Measurements from ENCODE around the gene CD226. TPM values are rescaled to one million over a fixed set of nuclear protein-coding genes. Genes with fewer than 3 reads are reported as not detected.
A peak's percentile ranks its signal among the peaks of the same experiment; 100 is the strongest.
"Not testable (repeated sequence)": the region's sequence is repeated elsewhere in the genome, so short reads cannot be mapped to it uniquely, and the experiment has no call there.

Gene CD226
- polyA plus RNA-seq, 2 donors, result 0.10 to 0.15 TPM

DNA sequence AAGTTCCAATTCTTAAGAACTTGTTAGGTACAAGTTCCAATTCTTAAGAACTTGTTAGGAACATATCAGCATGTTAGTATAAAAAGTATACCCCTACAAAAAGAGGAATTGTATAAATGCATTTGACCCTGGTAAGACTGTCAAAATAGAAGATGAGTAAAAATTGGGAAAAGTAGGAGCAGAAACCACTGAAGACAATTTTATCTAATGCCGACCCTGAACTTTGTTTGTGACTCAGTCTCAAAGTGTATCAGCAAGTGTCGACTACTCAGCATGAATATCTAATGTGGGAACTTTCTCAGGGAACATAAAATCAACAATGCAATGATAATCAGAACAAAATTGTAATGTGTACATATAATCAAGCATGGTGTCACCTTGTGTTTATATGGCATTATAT, 583 bp upstream of the CD226 start:
- Histone ChIP-seq H3K9me3 (ENCODE audit: control insufficient read depth in 2 of 2, insufficient read depth in 1 of 2, low read depth in 1 of 2, low read length in 1 of 2) (no peaks in the 10 kb centered on the region), H3K27me3 (ENCODE audit: control insufficient read depth in 1 of 2, insufficient read depth in 2 of 2, low read length in 2 of 2) (no peaks in the 10 kb centered on the region), H3K4me1 (ENCODE audit: control insufficient read depth in 2 of 2, insufficient read depth in 2 of 2, low read length in 1 of 2) (peaks cover 0 to 2% of the 10 kb centered on the region in 2 donors), H3K27ac (ENCODE audit: low read depth in 2 of 2, low read length in 1 of 2) (no peak overlapping the region), H3K4me3 (ENCODE audit: low read depth in 1 of 2, low read length in 2 of 2) (no peak overlapping the region), H3K36me3 (ENCODE audit: control insufficient read depth in 2 of 2, insufficient read depth in 2 of 2, low read length in 1 of 2) (no peaks in the 10 kb centered on the region)
- WGBS, 2 donors, result 65 to 86% methylated on average over 2 of the region's 2 CpGs

DNA sequence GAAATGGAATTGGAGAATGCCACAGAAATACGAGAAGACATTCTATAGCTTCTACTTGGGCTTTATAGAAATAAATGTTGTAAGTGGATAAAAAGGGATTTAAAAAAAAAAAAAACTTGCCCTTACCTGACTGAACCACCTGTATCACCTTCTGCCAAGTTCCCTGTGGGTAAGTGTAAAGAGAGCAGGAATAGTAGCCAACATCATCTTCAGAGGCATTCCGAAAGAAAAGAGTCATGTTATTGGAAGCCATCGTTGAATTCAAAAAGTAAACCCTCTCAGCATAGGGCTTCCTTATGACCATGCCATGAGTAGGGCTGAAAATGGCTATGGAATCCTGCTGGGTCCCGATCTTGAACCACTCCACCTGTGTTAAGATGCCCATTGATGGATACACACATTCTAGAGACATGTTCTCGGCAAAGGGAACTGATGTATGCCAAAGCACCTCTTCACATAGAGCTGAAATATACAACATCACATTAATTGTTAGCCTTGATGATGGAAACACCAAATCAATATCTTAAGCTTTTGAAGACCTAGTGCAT, 991 bp downstream of the CD226 start:
- no peaks in the 10 kb centered on the region for H3K36me3 ChIP-seq (ENCODE audit: control insufficient read depth in 2 of 2, insufficient read depth in 2 of 2, low read length in 1 of 2)
- no peak overlapping the region for H3K27ac ChIP-seq (ENCODE audit: low read depth in 2 of 2, low read length in 1 of 2)
- H3K9me3 ChIP-seq (ENCODE audit: control insufficient read depth in 2 of 2, insufficient read depth in 1 of 2, low read depth in 1 of 2, low read length in 1 of 2), result no peaks in the 10 kb centered on the region
- peaks cover 0 to 2% of the 10 kb centered on the region in 2 donors for H3K4me1 ChIP-seq (ENCODE audit: control insufficient read depth in 2 of 2, insufficient read depth in 2 of 2, low read length in 1 of 2)
- no peak overlapping the region for H3K4me3 ChIP-seq (ENCODE audit: low read depth in 1 of 2, low read length in 2 of 2)
- 53 to 69% methylated on average over 5 of the region's 5 CpGs for WGBS, 2 donors
- no peaks in the 10 kb centered on the region for H3K27me3 ChIP-seq (ENCODE audit: control insufficient read depth in 1 of 2, insufficient read depth in 2 of 2, low read length in 2 of 2)

DNA sequence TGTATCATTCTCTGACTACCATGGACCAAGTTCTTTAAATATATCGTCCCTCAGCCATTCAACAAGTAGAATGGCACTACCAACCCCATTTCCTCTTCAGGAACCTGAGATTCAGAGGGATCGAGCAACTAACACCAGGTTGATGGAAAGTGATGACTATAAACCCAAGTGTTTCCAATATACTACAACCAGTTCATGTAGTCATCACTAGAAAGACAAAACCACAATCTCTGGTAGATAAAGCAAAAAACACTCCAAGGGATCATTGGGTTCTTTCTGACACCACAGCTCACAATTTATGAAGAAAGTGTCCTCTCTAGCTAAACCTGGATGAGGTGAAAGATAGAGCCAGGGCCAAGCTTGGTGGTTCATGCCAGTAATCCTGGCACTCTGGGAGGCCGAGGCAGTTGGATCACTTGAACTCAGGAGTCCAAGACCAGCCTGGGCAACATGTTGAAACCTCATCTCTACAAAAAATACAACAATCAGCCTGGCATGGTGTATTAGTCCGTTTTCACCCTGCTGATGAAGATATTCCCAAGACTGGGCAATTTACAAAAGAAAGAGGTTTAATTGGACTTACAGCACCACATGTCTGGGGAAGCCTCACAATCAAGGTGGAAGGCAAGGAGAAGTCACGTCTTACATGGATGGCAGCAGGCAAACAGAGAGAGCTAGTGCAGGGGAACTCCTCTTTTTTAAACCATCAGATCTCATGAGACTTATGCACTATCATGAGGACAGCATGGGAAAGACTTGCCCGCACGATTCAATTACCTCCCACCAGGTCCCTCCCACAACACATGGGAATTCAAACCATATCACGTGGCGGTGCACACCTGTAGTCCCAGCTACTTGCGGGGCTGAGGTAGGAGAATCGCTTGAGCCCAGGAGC, 2.2 kb downstream of the CD226 start:
- no peaks in the 10 kb centered on the region for H3K9me3 ChIP-seq (ENCODE audit: control insufficient read depth in 2 of 2, insufficient read depth in 1 of 2, low read depth in 1 of 2, low read length in 1 of 2)
- 84 to 86% methylated on average over 11 of the region's 11 CpGs for WGBS, 2 donors
- no peaks in the 10 kb centered on the region for H3K27me3 ChIP-seq (ENCODE audit: control insufficient read depth in 1 of 2, insufficient read depth in 2 of 2, low read length in 2 of 2)
- H3K27ac ChIP-seq (ENCODE audit: low read depth in 2 of 2, low read length in 1 of 2), result no peak overlapping the region
- H3K4me3 ChIP-seq (ENCODE audit: low read depth in 1 of 2, low read length in 2 of 2), result peak overlapping the region in 1 of 2 donors; percentile 21
- no peaks in the 10 kb centered on the region for H3K36me3 ChIP-seq (ENCODE audit: control insufficient read depth in 2 of 2, insufficient read depth in 2 of 2, low read length in 1 of 2)
- H3K4me1 ChIP-seq (ENCODE audit: control insufficient read depth in 2 of 2, insufficient read depth in 2 of 2, low read length in 1 of 2), result peaks cover 0 to 2% of the 10 kb centered on the region in 2 donors

DNA sequence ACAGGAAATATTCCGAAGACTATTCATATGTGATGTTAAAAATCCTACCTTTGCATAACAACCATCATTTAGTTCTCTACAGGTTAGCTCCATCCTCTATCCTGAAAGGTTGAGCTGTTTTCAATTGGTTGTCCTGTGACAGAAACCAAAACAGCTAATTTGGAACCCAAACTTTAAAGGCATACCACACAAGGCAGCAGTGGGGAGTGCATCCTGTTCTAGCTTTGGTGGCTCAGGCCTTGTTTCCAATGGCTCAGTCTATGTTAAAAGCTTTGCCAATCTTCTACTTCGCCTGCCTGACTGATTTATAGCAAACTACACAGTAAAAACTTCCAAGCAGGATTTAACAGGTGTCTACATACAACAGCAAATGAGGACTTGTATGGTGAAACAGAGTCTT, 3.2 kb downstream of the CD226 start:
- H3K27me3 ChIP-seq (ENCODE audit: control insufficient read depth in 1 of 2, insufficient read depth in 2 of 2, low read length in 2 of 2), result no peaks in the 10 kb centered on the region
- 86% methylated on average over 2 of the region's 2 CpGs for WGBS, 2 donors
- no peaks in the 10 kb centered on the region for H3K9me3 ChIP-seq (ENCODE audit: control insufficient read depth in 2 of 2, insufficient read depth in 1 of 2, low read depth in 1 of 2, low read length in 1 of 2)
- no peak overlapping the region for H3K4me3 ChIP-seq (ENCODE audit: low read depth in 1 of 2, low read length in 2 of 2)
- H3K27ac ChIP-seq (ENCODE audit: low read depth in 2 of 2, low read length in 1 of 2), result no peak overlapping the region
- no peaks in the 10 kb centered on the region for H3K36me3 ChIP-seq (ENCODE audit: control insufficient read depth in 2 of 2, insufficient read depth in 2 of 2, low read length in 1 of 2)
- no peaks in the 10 kb centered on the region for H3K4me1 ChIP-seq (ENCODE audit: control insufficient read depth in 2 of 2, insufficient read depth in 2 of 2, low read length in 1 of 2)

DNA sequence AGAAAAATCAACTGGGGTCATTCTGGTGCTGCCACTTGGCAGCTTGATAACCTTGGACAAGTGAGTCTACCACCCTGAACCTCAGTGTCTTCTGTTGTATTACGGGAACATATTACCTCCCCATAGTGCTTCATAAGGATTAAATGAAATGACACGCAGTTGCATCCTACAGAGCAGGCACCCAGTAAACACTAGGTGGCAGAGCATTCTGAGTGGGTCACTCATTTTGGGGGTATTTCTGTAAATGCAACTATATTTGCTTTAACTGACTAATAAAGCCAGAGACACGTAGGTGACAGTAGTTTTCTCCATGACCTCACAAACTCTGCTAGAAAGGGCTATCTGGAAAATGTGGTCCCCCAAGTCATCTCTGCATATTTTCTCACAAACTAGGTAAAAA, 4.7 kb downstream of the CD226 start:
- H3K27ac ChIP-seq (ENCODE audit: low read depth in 2 of 2, low read length in 1 of 2), result no peak overlapping the region
- H3K4me1 ChIP-seq (ENCODE audit: control insufficient read depth in 2 of 2, insufficient read depth in 2 of 2, low read length in 1 of 2), result no peaks in the 10 kb centered on the region
- H3K9me3 ChIP-seq (ENCODE audit: control insufficient read depth in 2 of 2, insufficient read depth in 1 of 2, low read depth in 1 of 2, low read length in 1 of 2), result no peaks in the 10 kb centered on the region
- no peaks in the 10 kb centered on the region for H3K27me3 ChIP-seq (ENCODE audit: control insufficient read depth in 1 of 2, insufficient read depth in 2 of 2, low read length in 2 of 2)
- H3K4me3 ChIP-seq (ENCODE audit: low read depth in 1 of 2, low read length in 2 of 2), result no peak overlapping the region
- 88 to 90% methylated on average over 3 of the region's 3 CpGs for WGBS, 2 donors
- H3K36me3 ChIP-seq (ENCODE audit: control insufficient read depth in 2 of 2, insufficient read depth in 2 of 2, low read length in 1 of 2), result no peaks in the 10 kb centered on the region

DNA sequence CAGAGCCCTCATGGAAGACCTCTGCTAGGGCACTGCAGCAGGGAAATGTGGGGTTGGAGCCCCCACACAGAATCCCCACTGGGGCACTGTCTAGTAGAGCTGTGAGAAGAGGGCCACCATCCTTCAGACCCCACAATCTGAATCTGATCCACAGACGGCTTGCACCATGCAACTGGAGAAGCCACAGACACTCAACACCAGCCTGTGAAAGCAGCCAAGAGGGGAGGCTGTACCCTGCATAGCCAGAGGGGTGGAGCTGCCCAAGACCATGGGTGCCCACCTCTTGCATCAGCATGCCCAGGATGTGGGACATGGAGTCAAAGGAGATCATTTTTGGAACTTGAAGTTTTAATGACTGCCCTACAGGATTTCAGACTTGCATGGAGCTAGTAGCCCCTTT, 6.5 kb downstream of the CD226 start:
- H3K36me3 ChIP-seq (ENCODE audit: control insufficient read depth in 2 of 2, insufficient read depth in 2 of 2, low read length in 1 of 2), result no peaks in the 10 kb centered on the region
- WGBS, 2 donors, result 91 to 100% methylated on average over 1 of the region's 1 CpG
- H3K4me3 ChIP-seq (ENCODE audit: low read depth in 1 of 2, low read length in 2 of 2), result no peak overlapping the region
- H3K27ac ChIP-seq (ENCODE audit: low read depth in 2 of 2, low read length in 1 of 2), result no peak overlapping the region
- no peaks in the 10 kb centered on the region for H3K9me3 ChIP-seq (ENCODE audit: control insufficient read depth in 2 of 2, insufficient read depth in 1 of 2, low read depth in 1 of 2, low read length in 1 of 2)
- no peaks in the 10 kb centered on the region for H3K4me1 ChIP-seq (ENCODE audit: control insufficient read depth in 2 of 2, insufficient read depth in 2 of 2, low read length in 1 of 2)
- no peaks in the 10 kb centered on the region for H3K27me3 ChIP-seq (ENCODE audit: control insufficient read depth in 1 of 2, insufficient read depth in 2 of 2, low read length in 2 of 2)

DNA sequence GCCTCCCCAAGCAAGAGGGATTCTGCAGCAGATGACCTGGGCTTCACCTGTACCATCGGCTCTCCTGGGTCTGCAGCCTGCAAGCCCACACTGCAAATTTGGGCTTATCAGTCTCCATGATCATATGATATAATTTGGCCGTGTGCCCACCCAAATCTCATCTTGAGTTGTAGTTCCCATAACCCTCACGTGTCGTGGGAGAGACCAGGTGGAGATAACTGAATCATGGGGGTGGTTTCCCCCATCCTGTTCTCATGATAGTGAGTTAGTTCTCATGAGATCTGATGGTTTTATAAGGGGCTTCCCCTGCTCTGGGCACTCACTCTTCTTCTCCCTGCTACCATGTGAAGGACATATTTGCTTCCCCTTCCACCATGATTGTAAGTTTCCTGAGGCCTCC, 7.9 kb downstream of the CD226 start:
- H3K4me1 ChIP-seq (ENCODE audit: control insufficient read depth in 2 of 2, insufficient read depth in 2 of 2, low read length in 1 of 2); H3K4me3 ChIP-seq (ENCODE audit: low read depth in 1 of 2, low read length in 2 of 2); H3K9me3 ChIP-seq (ENCODE audit: control insufficient read depth in 2 of 2, insufficient read depth in 1 of 2, low read depth in 1 of 2, low read length in 1 of 2); H3K36me3 ChIP-seq (ENCODE audit: control insufficient read depth in 2 of 2, insufficient read depth in 2 of 2, low read length in 1 of 2); H3K27ac ChIP-seq (ENCODE audit: low read depth in 2 of 2, low read length in 1 of 2); H3K27me3 ChIP-seq (ENCODE audit: control insufficient read depth in 1 of 2, insufficient read depth in 2 of 2, low read length in 2 of 2): not testable (repeated sequence)
- WGBS, 2 donors, result 74 to 83% methylated on average over 4 of the region's 4 CpGs

DNA sequence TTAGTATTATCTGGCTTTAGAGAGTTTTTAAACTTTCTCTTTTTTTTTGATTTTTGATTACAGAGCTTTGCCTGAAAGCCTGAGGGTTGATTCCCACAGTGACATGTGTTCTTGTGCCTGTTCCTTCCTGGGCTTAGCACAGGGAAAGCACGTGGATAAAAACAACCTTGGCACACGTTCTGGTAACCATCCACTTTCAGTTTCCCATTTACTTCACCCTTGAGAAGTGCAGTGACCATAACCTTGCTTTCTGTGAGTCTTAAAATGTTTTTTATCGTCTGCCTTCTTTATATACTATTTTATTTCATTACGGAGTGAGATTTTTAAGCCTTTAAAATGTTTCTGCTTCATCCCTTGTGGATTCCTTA, 11.5 kb downstream of the CD226 start:
- Histone ChIP-seq H3K27ac (ENCODE audit: low read depth in 2 of 2, low read length in 1 of 2) (no peak overlapping the region), H3K4me3 (ENCODE audit: low read depth in 1 of 2, low read length in 2 of 2) (no peak overlapping the region), H3K36me3 (ENCODE audit: control insufficient read depth in 2 of 2, insufficient read depth in 2 of 2, low read length in 1 of 2) (no peaks in the 10 kb centered on the region), H3K4me1 (ENCODE audit: control insufficient read depth in 2 of 2, insufficient read depth in 2 of 2, low read length in 1 of 2) (no peaks in the 10 kb centered on the region), H3K9me3 (ENCODE audit: control insufficient read depth in 2 of 2, insufficient read depth in 1 of 2, low read depth in 1 of 2, low read length in 1 of 2) (peaks cover 0 to 3% of the 10 kb centered on the region in 2 donors), H3K27me3 (ENCODE audit: control insufficient read depth in 1 of 2, insufficient read depth in 2 of 2, low read length in 2 of 2) (no peaks in the 10 kb centered on the region)
- 33 to 38% methylated on average over 4 of the region's 4 CpGs for WGBS, 2 donors

DNA sequence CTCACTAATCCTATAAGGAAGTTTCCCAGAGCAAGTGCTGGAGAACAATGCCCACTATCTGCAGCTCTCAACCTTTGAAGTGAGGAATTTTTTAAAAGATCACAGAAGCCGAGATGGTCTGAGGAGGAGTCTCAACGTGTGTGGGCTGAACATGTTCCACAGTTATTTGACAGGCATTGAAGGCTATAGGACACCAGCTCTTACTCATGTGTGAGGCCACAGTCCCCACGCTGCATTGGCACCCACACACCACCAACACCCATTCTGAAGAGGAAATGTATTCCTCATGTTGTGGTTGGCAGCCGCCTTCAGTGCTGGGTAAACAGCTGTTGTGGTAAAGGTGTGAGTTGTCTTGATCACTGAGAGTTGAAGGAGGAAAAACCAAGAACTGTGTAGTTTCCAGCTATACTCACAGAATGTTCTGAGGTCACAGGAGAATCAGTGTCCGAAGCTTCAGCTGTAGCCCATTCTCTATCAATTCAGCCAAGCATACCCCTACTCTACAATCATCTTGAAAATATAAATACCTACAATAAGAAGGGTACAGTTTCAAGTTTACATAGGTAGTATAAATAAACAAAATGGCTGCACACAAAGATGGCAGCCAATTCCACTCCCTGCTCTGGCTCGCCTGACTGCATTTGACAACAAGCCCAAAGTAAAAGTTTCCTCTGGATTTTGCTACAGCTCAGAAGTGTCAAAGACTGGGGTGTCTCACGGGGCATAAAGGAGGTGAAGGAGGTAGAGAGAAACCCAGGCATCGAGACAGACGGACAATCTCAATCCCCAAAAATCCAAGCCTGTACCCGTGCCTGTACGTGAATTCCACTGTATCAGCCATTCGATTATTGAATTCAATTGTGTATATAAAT, 12.1 kb downstream of the CD226 start:
- no peak overlapping the region for H3K27ac ChIP-seq (ENCODE audit: low read depth in 2 of 2, low read length in 1 of 2)
- H3K27me3 ChIP-seq (ENCODE audit: control insufficient read depth in 1 of 2, insufficient read depth in 2 of 2, low read length in 2 of 2), result no peaks in the 10 kb centered on the region
- WGBS, 2 donors, result 69 to 70% methylated on average over 12 of the region's 12 CpGs
- peaks cover 0 to 3% of the 10 kb centered on the region in 2 donors for H3K9me3 ChIP-seq (ENCODE audit: control insufficient read depth in 2 of 2, insufficient read depth in 1 of 2, low read depth in 1 of 2, low read length in 1 of 2)
- H3K4me1 ChIP-seq (ENCODE audit: control insufficient read depth in 2 of 2, insufficient read depth in 2 of 2, low read length in 1 of 2), result no peaks in the 10 kb centered on the region
- H3K4me3 ChIP-seq (ENCODE audit: low read depth in 1 of 2, low read length in 2 of 2), result no peak overlapping the region
- no peaks in the 10 kb centered on the region for H3K36me3 ChIP-seq (ENCODE audit: control insufficient read depth in 2 of 2, insufficient read depth in 2 of 2, low read length in 1 of 2)
